GM19468 (cell line): ENCODE results near the gene CORO2B.
"Not testable (repeated sequence)": the region's sequence is repeated elsewhere in the genome, so short reads cannot be mapped to it uniquely, and the experiment has no call there.

Source experiments
- ATAC-seq: cut with Tn5 transposase; IDR thresholded peaks from one replicate; pipeline ENCODE4 v1.9.1; 2021; ENCODE audit warnings: mild to moderate bottlenecking, moderate library complexity, moderate number of reproducible peaks; ENCODE audit not compliant: unreplicated experiment; ENCODE audit errors: extremely low read depth

Gene CORO2B

DNA sequence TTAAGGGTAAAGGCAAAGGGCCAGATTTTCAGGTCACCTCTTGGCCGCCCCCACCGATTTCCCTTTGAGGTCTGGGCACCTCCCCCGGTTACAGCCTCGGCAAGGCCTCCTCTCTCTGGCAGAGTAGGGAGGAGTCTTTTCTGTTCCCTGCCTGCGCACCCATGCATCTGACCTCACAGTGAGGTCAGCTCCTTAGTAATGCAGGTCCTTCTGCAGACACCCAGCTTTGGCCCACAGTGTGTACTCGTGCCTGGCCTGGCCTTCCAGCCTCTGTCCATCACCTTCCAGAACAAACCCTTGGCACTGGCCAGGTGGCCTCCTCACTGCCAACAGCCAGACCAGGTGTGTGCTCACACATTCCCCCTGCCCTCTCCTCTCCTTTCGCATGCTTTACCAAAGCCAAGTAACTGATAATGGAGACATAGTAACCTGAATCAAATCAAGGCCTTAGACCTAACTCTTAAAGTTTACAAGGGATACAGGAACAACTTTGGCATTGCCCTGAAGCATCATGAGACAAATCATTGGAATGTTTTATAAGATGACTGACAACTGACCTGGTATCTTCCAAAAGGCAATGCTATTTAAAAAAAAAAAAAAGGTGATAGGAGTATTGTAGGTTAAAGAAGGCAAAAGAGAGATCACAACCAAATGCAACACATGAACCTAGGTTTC lies 61.3 kb downstream of the CORO2B start:
- no peak for ATAC-seq

GRCh38 chr15:68640791-68641331 lies 62.1 kb downstream of the CORO2B start:
- no peak for ATAC-seq

- no peak for ATAC-seq
Measured at GRCh38 chr15:68641376-68641775, 62.6 kb downstream of the CORO2B start.

DNA sequence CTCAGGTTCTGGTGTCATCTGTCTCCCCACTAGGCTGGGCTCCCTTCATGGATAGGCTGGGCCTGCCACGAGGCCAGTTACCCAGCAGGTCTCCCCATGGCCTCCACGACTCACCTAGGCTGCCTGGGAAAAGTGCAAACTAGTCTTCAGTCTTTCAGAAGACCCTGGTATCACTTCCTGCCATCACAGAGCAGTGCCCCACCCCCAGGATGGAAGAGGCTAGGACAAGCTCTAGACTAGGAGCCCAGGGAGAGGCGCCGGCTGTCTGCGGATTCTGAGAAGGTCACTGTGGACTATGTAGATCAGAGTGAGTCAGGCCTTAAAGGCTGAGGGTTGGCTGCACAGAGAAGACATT lies 63.7 kb downstream of the CORO2B start:
- ATAC-seq: no peak

- ATAC-seq: no peak
Measured at GRCh38 chr15:68643216-68643830, 64.5 kb downstream of the CORO2B start.

DNA sequence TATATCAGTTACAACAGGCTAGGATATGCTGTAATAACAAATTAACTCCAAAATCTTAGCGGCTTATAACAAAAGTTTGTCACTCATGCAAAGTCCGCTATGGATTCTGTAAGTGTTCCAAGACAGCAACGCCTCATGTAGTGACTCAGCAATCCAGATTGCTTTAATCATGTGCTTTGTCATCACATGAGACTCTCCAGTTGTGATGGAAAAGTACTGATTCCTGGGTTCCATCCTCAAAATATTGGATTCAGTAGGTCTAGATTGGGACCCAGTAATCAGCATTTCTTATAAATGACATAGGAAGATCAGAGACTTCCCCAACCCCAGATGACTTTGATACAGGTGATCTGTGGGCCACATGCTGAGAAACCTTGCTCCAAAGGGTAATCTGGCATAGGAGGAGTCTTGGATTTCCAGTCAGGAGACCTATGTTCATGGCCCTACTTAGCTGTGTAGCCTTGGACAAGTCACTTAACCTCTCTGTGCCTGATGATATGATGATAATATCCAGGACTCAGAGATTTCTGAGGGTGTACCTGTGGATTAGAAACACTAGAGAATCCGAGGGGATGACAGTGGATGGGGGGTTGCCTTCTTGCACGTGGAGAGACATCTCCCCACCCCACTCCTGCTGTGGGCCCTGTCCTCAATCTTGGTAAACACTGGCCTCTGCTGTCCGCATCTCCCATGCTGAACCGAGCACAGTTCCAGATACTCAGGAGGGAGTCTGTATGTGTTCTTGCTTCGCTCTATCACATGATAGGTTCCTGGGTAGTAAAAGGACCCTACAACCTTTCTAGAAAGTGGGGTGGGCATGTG lies 65.5 kb downstream of the CORO2B start:
- ATAC-seq: no peak

GRCh38 chr15:68644996-68645395 lies 66.2 kb downstream of the CORO2B start:
- no peak for ATAC-seq

DNA sequence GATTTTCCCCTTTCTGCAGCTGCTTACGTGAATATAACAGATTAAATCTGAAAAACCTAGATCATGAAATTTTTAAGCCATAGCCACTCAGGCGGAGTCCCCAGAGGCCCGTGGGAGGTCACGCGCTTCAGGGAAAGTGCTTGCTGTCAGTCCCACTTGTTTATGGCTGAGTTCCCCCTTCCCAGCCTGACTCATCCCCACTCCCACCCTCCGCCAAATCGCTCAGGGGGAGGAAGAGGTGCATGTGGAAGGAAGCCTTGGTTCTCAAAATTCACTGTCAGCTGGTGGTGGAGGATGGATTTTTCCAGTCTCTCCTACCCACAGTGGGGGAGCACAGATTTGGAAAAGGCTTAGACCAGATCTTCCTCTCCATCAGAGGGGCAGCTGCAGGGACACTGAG lies 67.4 kb downstream of the CORO2B start:
- no peak for ATAC-seq

DNA sequence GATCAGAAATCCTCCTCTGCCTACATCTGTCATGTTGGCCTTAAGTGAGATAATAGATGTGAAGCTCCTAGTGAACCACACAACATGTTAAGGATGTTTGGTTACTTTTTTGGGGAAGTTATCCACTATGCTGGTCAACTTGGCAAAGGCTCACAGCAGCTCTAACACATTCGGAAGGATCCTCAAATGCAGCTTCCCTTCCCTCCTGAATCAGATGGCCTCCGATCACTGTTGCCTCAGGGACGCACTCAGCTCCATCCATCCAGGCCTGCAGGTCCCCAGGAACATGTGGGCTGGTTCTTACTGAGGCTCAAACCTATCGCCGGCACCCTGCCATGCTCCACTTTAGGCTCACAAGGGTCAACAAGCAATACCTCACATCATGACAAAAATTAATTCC lies 67.9 kb downstream of the CORO2B start:
- ATAC-seq: no peak

DNA sequence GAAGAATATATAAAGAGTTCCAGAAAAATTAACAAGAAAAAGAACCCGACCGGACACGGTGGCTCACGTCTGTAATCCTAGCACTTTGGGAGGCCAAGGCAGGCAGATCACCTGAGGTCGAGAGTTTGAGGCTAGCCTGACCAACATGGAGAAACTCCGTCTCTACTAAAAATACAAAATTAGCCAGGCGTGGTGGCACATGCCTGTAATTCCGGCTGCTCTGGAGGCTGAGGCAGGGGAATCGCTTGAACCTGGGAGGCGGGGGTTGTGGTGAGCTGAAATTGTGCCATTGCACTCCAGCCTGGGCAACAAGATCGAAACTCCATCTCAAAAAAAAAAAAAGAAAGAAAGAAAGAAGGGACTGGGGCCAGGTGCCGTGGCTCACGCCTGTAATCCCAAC lies 68.6 kb downstream of the CORO2B start:
- not testable (repeated sequence) for ATAC-seq

- no peak for ATAC-seq
Measured at GRCh38 chr15:68650901-68651709, 72.3 kb downstream of the CORO2B start.

DNA sequence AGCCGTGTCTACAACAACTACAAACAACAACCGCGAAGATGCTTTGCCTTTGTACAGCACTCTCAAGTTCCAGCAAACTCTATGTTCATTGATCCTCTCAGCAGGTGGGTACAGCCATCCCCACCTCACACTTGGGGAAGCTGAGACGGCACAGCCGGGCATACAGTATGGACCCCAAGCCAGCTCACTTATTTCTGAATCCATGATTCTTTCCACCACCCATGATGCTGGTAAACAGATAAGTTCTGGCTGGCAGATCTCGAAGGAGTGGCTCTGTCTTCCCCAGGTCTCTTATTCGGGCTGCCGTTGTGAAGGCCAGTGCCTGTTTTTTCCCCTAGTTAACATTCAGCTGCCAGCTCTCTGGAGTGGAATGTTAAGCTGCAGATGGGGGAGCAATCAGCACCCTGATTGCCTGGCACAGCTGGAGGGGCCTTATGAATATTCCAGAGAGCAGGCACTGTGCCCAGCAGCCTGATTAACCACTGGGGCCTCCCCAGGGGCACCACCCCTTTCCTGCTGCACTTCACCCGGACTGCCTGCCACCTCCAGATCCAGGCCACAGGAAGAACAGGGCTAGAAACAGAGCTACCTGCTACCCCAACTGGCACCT lies 73.2 kb downstream of the CORO2B start:
- no peak for ATAC-seq

GRCh38 chr15:68653031-68653635 lies 74.3 kb downstream of the CORO2B start:
- ATAC-seq: no peak

DNA sequence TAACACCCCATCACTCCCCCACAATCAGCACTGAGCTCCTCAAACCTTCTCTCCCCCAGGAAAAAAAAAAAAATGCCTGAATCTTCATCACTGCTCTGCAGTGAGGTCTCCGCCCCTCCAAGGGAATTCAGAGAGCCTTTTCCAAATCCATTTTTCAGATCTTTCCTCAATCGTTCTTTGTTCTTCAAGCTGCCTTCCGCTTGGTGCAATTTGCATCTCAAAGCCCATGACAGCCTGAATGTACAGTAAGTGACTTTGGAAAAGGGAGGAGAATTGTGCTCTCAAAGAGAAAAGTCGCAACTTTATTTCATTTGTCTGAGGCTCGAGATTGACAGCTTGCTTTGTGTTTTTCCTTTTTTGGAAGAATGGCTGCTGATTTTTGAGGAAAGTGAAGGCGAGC lies 75.0 kb downstream of the CORO2B start:
- no peak for ATAC-seq

GRCh38 chr15:68654786-68655560 lies 76.2 kb downstream of the CORO2B start:
- no peak for ATAC-seq

- ATAC-seq: no peak
Measured at GRCh38 chr15:68655686-68656437, 77.1 kb downstream of the CORO2B start.

- ATAC-seq: no peak
Measured at GRCh38 chr15:68656438-68656739, 77.6 kb downstream of the CORO2B start.

GRCh38 chr15:68658151-68658550 lies 79.4 kb downstream of the CORO2B start:
- ATAC-seq: no peak
